Endothelial cell (in vitro differentiated cells): Measurements from ENCODE around the gene IL1B. TPM values are rescaled to one million over a fixed set of nuclear protein-coding genes. Genes with fewer than 3 reads are reported as not detected.

Source experiments
- DNase-seq: peaks from one replicate; pipeline ENCODE4 v3.0.0; 2021; ENCODE audit warnings: low spot score
- H3K27ac Mint-ChIP-seq: one replicate; pipeline ENCODE4 v1.8.0; 2021; ENCODE audit warnings: mixed read lengths, inconsistent platforms; ENCODE audit not compliant: unreplicated experiment
- H3K27me3 Mint-ChIP-seq: one replicate; pipeline ENCODE4 v1.8.0; 2021; ENCODE audit warnings: mild to moderate bottlenecking, moderate library complexity, mixed read lengths, inconsistent platforms; ENCODE audit not compliant: unreplicated experiment
- H3K36me3 Mint-ChIP-seq: one replicate; pipeline ENCODE4 v1.8.0; 2021; ENCODE audit warnings: mild to moderate bottlenecking, low read depth, mixed read lengths, inconsistent platforms; ENCODE audit not compliant: unreplicated experiment
- H3K4me1 Mint-ChIP-seq: one replicate; pipeline ENCODE4 v1.8.0; 2021; ENCODE audit warnings: mild to moderate bottlenecking, mixed read lengths, inconsistent platforms; ENCODE audit not compliant: unreplicated experiment
- H3K4me3 Mint-ChIP-seq: one replicate; pipeline ENCODE4 v1.8.0; 2021; ENCODE audit warnings: mild to moderate bottlenecking, mixed read lengths, inconsistent platforms; ENCODE audit not compliant: unreplicated experiment
- H3K9me3 Mint-ChIP-seq: one replicate; pipeline ENCODE4 v1.8.0; 2021; ENCODE audit warnings: mixed read lengths, inconsistent platforms; ENCODE audit not compliant: unreplicated experiment
- CTCF ChIP-seq: fragments of 200-600 bp; sonication (generic); IDR thresholded peaks from one replicate; pipeline ENCODE4 v1.5.0; 2021; ENCODE audit warnings: antibody characterized with exemption; ENCODE audit not compliant: unreplicated experiment
- total RNA-seq: library from RNA; stranded (reverse); fragmentation: NEBNext Ultra II Directional; extraction: Animal tissue kit (Norgen Biotek cat#: 25700); gene quantifications from one replicate; pipeline ENCODE4 v1.2.1, GENCODE V29; 2021; ENCODE audit not compliant: unreplicated experiment

IL1B gene
- total RNA-seq, 1 donor from 2014 or later = not detected

GRCh38 chr2:112841295-112842044 lies 4.9 kb upstream of the IL1B start:
- H3K36me3 Mint-ChIP-seq = no peaks in the 10 kb centered on the region
- no peaks in the 10 kb centered on the region for H3K9me3 Mint-ChIP-seq
- DNase-seq = no peak
- no peak for TF ChIP-seq CTCF
- peaks cover 25% of the 10 kb centered on the region for H3K4me1 Mint-ChIP-seq
- H3K27ac Mint-ChIP-seq = no peak overlapping the region
- no peak overlapping the region for H3K4me3 Mint-ChIP-seq
- peaks cover 1% of the 10 kb centered on the region for H3K27me3 Mint-ChIP-seq

GRCh38 chr2:112840068-112840445 lies 3.5 kb upstream of the IL1B start:
- H3K27ac Mint-ChIP-seq = no peak overlapping the region
- H3K9me3 Mint-ChIP-seq = no peaks in the 10 kb centered on the region
- H3K4me3 Mint-ChIP-seq = no peak overlapping the region
- H3K36me3 Mint-ChIP-seq = no peaks in the 10 kb centered on the region
- H3K27me3 Mint-ChIP-seq = peaks cover 1% of the 10 kb centered on the region
- TF ChIP-seq CTCF = no peak
- H3K4me1 Mint-ChIP-seq = peaks cover 25% of the 10 kb centered on the region
- no peak for DNase-seq

- Mint-ChIP-seq H3K27me3 (peaks cover 1% of the 10 kb centered on the region), H3K4me3 (no peak overlapping the region), H3K9me3 (no peaks in the 10 kb centered on the region), H3K4me1 (peaks cover 26% of the 10 kb centered on the region), H3K27ac (no peak overlapping the region), H3K36me3 (no peaks in the 10 kb centered on the region)
- TF ChIP-seq CTCF = no peak
- no peak for DNase-seq
Measured at GRCh38 chr2:112839407-112840067, 3.0 kb upstream of the IL1B start.

- no peak overlapping the region for H3K27ac Mint-ChIP-seq
- peaks cover 2% of the 10 kb centered on the region for H3K27me3 Mint-ChIP-seq
- no peaks in the 10 kb centered on the region for H3K9me3 Mint-ChIP-seq
- no peak for TF ChIP-seq CTCF
- no peak overlapping the region for H3K4me3 Mint-ChIP-seq
- H3K4me1 Mint-ChIP-seq = peaks cover 43% of the 10 kb centered on the region
- DNase-seq = no peak
- no peaks in the 10 kb centered on the region for H3K36me3 Mint-ChIP-seq
Measured at GRCh38 chr2:112836163-112836560, 417 bp downstream of the IL1B start.

GRCh38 chr2:112835536-112836162 lies 930 bp downstream of the IL1B start:
- no peak overlapping the region for H3K4me3 Mint-ChIP-seq
- peaks cover 2% of the 10 kb centered on the region for H3K27me3 Mint-ChIP-seq
- peaks cover 48% of the 10 kb centered on the region for H3K4me1 Mint-ChIP-seq
- DNase-seq = no peak
- TF ChIP-seq CTCF = no peak
- no peak overlapping the region for H3K27ac Mint-ChIP-seq
- no peaks in the 10 kb centered on the region for H3K36me3 Mint-ChIP-seq
- H3K9me3 Mint-ChIP-seq = no peaks in the 10 kb centered on the region
